IMR-90 (cell line): ENCODE results near the gene TP63. TPM values are rescaled to one million over a fixed set of nuclear protein-coding genes. Genes with fewer than 3 reads are reported as not detected.

Source experiments
- ATAC-seq: fragments of 200-7000 bp; cut with Tn5 transposase; 2 replicates; pipeline ENCODE4 v1.9.1; 2020; ENCODE audit warnings: low read depth, mild to moderate bottlenecking, moderate library complexity
- BruUV-seq: library from RNA; stranded (reverse); fragments of 400-500 nt; replicated peaks from 2 replicates; lab custom pipeline; 2021; lab: Mats Ljungman, UMichigan
- CTCF ChIA-PET: fragments of 300-600 bp; formaldehyde crosslinking; extraction: SDS; loops from one replicate; lab custom pipeline; 2021; ENCODE audit warnings: antibody characterized with exemption; lab: Yijun Ruan, JAX
- POLR2A ChIA-PET: fragments of 300-600 bp; sonication (Branson Sonifier 250); formaldehyde crosslinking; loops from one replicate; lab custom pipeline; 2022; ENCODE audit warnings: antibody characterized with exemption; ENCODE audit not compliant: unreplicated experiment; lab: Charles Lee
- DNase-seq: peaks from one replicate; pipeline ENCODE4 v3.0.0; 2013
- H2AFZ ChIP-seq: replicated peaks from 2 replicates; pipeline ENCODE3; 2013; ENCODE audit warnings: low read length, mild to moderate bottlenecking; ENCODE audit not compliant: poor library complexity
- H2AK5ac ChIP-seq: 2 replicates; pipeline ENCODE4 v1.6.1; 2013; ENCODE audit warnings: low read depth, low read length, inconsistent platforms
- H2AK9ac ChIP-seq: replicated peaks from 2 replicates; pipeline ENCODE3; 2013; ENCODE audit warnings: mild to moderate bottlenecking, low read depth, low read length, moderate library complexity; ENCODE audit not compliant: poor library complexity
- H2BK120ac ChIP-seq: 2 replicates; pipeline ENCODE4 v1.6.1; 2013; ENCODE audit warnings: low read depth, low read length, inconsistent platforms
- H2BK15ac ChIP-seq: 3 replicates; pipeline ENCODE4 v1.6.1; 2013; ENCODE audit warnings: low read depth, low read length, inconsistent platforms
- H2BK20ac ChIP-seq: 2 replicates; pipeline ENCODE4 v1.6.1; 2013; ENCODE audit warnings: low read depth, mild to moderate bottlenecking, inconsistent platforms, low read length, moderate library complexity
- H2BK5ac ChIP-seq: 2 replicates; pipeline ENCODE4 v1.6.1; 2013; ENCODE audit warnings: mild to moderate bottlenecking, low read depth, low read length, inconsistent platforms; ENCODE audit not compliant: poor library complexity, severe bottlenecking
- H3K14ac ChIP-seq: replicated peaks from 2 replicates; pipeline ENCODE4 v1.6.1; 2013; ENCODE audit warnings: low read depth, low read length, inconsistent platforms
- H3K18ac ChIP-seq: 2 replicates; pipeline ENCODE4 v1.6.1; 2013; ENCODE audit warnings: low read depth, low read length, control low read depth
- H3K23ac ChIP-seq: 2 replicates; pipeline ENCODE4 v1.6.1; 2013; ENCODE audit warnings: low read depth, low read length, inconsistent platforms
- H3K27ac ChIP-seq: 2 replicates; pipeline ENCODE4 v1.5.1; 2013; ENCODE audit warnings: mild to moderate bottlenecking, control low read depth, low read length; ENCODE audit not compliant: insufficient read depth
- H3K27me3 ChIP-seq: 2 replicates; pipeline ENCODE4 v1.6.1; 2013; ENCODE audit warnings: low read length; ENCODE audit not compliant: control insufficient read depth, insufficient read depth
- H3K36me3 ChIP-seq: 2 replicates; pipeline ENCODE4 v1.6.1; 2013; ENCODE audit warnings: low read length, mixed read lengths; ENCODE audit not compliant: control insufficient read depth, insufficient read depth
- H3K4ac ChIP-seq: 2 replicates; pipeline ENCODE4 v1.6.1; 2013; ENCODE audit warnings: low read depth, low read length, inconsistent platforms
- H3K4me1 ChIP-seq: 2 replicates; pipeline ENCODE4 v1.6.1; 2013; ENCODE audit warnings: low read length, mixed read lengths; ENCODE audit not compliant: control insufficient read depth, insufficient read depth
- H3K4me2 ChIP-seq: 2 replicates; pipeline ENCODE4 v1.6.1; 2013; ENCODE audit warnings: low read depth, mild to moderate bottlenecking, control low read depth, low read length, moderate library complexity
- H3K4me3 ChIP-seq: 2 replicates; pipeline ENCODE4 v1.5.1; 2013; ENCODE audit warnings: low read depth, mild to moderate bottlenecking, control low read depth, low read length, moderate library complexity; ENCODE audit not compliant: insufficient read depth
- H3K56ac ChIP-seq: 2 replicates; pipeline ENCODE4 v1.6.1; 2013; ENCODE audit warnings: low read length, inconsistent platforms; ENCODE audit not compliant: insufficient read depth; ENCODE audit errors: extremely low read depth
- H3K79me1 ChIP-seq, 2 experiments: 2 replicates each; pipeline ENCODE4 v1.6.1; 2013; ENCODE audit warnings: low read length in 2 of 2, inconsistent platforms in 1 of 2, low read depth in 1 of 2
- H3K9ac ChIP-seq: 2 replicates; pipeline ENCODE4 v1.6.1; 2013; ENCODE audit warnings: low read depth, low read length, control low read depth
- H3K9me1 ChIP-seq: 2 replicates; pipeline ENCODE4 v1.6.1; 2013; ENCODE audit warnings: low read length, inconsistent platforms; ENCODE audit not compliant: insufficient read depth
- H3K9me3 ChIP-seq: 2 replicates; pipeline ENCODE4 v1.6.1; 2013; ENCODE audit warnings: low read length; ENCODE audit not compliant: control insufficient read depth, insufficient read depth
- H4K20me1 ChIP-seq: 2 replicates; pipeline ENCODE4 v1.6.1; 2013; ENCODE audit warnings: low read length, inconsistent platforms; ENCODE audit not compliant: insufficient read depth
- H4K5ac ChIP-seq: 2 replicates; pipeline ENCODE4 v1.6.1; 2013; ENCODE audit warnings: mild to moderate bottlenecking, low read depth, low read length, control low read depth
- H4K8ac ChIP-seq, 2 experiments: 2 replicates each; pipeline ENCODE4 v1.6.1; 2013; ENCODE audit warnings: low read depth in 2 of 2, low read length in 2 of 2, control low read depth in 1 of 2, inconsistent platforms in 1 of 2
- H4K91ac ChIP-seq: 2 replicates; pipeline ENCODE4 v1.6.1; 2013; ENCODE audit warnings: low read depth, low read length, inconsistent platforms; ENCODE audit not compliant: insufficient read depth
- CEBPB ChIP-seq: IDR thresholded peaks from 2 replicates; pipeline ENCODE4 v1.6.1; 2012; ENCODE audit warnings: low read depth, low read length, improper control_type of control experiment
- MAZ ChIP-seq: IDR thresholded peaks from 2 replicates; pipeline ENCODE4 v1.6.1; 2012; ENCODE audit warnings: low read depth, mild to moderate bottlenecking, low read length, improper control_type of control experiment, moderate library complexity, borderline replicate concordance
- RCOR1 ChIP-seq: IDR thresholded peaks from 2 replicates; pipeline ENCODE4 v1.6.1; 2012; ENCODE audit warnings: mild to moderate bottlenecking, low read length, improper control_type of control experiment; ENCODE audit not compliant: insufficient replicate concordance
- RFX5 ChIP-seq: IDR thresholded peaks from 2 replicates; pipeline ENCODE4 v1.8.0; 2012; ENCODE audit warnings: low read depth, mild to moderate bottlenecking, low read length, moderate library complexity
- WGBS, 2 experiments: methylation state at CpG; one replicate each; pipeline versions ENCODE4 v1.1.5 to v1.1.7; 2013; ENCODE audit warnings: missing lambda C conversion rate in 2 of 2; ENCODE audit not compliant: insufficient read length in 1 of 2; ENCODE audit errors: extremely low coverage in 2 of 2; 5-methylcytosine and 5-hydroxymethylcytosine counted together
- dilution Hi-C: fragments of 300-500 bp; cut with HindIII; formaldehyde crosslinking; loops from one replicate; pipeline ENCODE4 v1.14.3; 2018; ENCODE audit warnings: low sequenced_read_pairs; ENCODE audit not compliant: unreplicated experiment
- in situ Hi-C: fragments of 300-500 bp; cut with MboI; formaldehyde crosslinking; loops from 3 replicates; pipeline ENCODE4 v1.14.3; 2019; ENCODE audit warnings: low sequenced_read_pairs, inconsistent platforms, mixed read lengths
- intact Hi-C: fragments of 100-400 bp; cut with micrococcal nuclease; formaldehyde crosslinking; loops from 2 replicates; pipeline ENCODE4 v1.10.0; 2022
- polyA plus RNA-seq, 3 experiments: library from polyadenylated mRNA; depleted of rRNA; stranded (reverse); fragments of >200 nt; gene quantifications; 2 replicates each; pipeline ENCODE4 v1.2.3, GENCODE V29; 2012; ENCODE audit warnings: low replicate concordance in 1 of 3
- total RNA-seq: library from RNA; depleted of rRNA; stranded (reverse); fragments of >200 nt; gene quantifications from 2 replicates; pipeline ENCODE4 v1.2.3, GENCODE V29; 2012

The TP63 gene
- total and polyA plus RNA-seq, 2 of the 4 experiments (the other 2 are of a cell fraction): not detected

DNA sequence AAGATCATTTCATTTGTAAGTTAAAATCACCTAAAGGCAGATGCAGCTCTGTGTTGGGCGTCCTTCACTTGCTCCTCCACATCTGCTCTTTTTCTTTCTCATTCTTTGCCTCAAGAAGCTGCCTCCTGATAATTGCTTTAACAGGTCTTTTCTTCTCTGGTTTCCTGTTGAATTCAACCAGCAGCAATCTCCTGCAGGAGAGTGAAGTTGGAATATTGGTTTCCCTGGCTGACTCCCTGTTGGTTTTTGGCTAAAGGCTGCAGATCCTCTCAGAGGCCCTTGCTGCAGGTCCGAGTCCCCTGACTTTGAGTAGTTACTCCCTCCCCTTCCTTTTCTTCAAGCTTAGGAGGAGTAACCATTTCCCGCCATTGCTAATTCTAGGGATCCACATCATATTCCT lies 4.2 kb downstream of the TP63 start:
- Histone ChIP-seq H2AK5ac (no peak overlapping the region), H4K5ac (no peak overlapping the region), H3K23ac (no peak overlapping the region), H3K14ac (no peak overlapping the region), H3K79me1 (no peaks in the 10 kb centered on the region), H3K4me1 (no peaks in the 10 kb centered on the region), H2AK9ac (no peak overlapping the region), H3K27ac (no peak overlapping the region), H3K4me3 (no peak overlapping the region), H4K20me1 (no peaks in the 10 kb centered on the region), H2BK5ac (no peak overlapping the region), H3K56ac (no peak overlapping the region), H3K9me3 (no peaks in the 10 kb centered on the region), H2BK20ac (no peak overlapping the region), H2BK120ac (no peak overlapping the region), H3K18ac (no peak overlapping the region), H3K4me2 (no peak overlapping the region), H3K9ac (no peak overlapping the region), H2BK15ac (no peak overlapping the region), H2AFZ (no peak overlapping the region), H3K4ac (no peak overlapping the region), H3K36me3 (no peaks in the 10 kb centered on the region), H3K27me3 (no peaks in the 10 kb centered on the region; the same call in 1 of the 2 replicates), H3K9me1 (no peaks in the 10 kb centered on the region), H4K91ac (no peak overlapping the region), H4K8ac (no peak overlapping the region)
- intact Hi-C loops (no loop called here), in situ Hi-C loops (no loop called here), dilution Hi-C loops (no loop called here)
- ChIA-PET CTCF (interaction anchor here (0.7 kb wide), 1 partner anchor 382 kb away, joined by 3 read pairs; no protein-coding TSS in a partner anchor), POLR2A (no interaction called here)
- BruUV-seq: no TSS peak
- WGBS, 2 experiments: no CpG with 5 or more reads among the region's 3 CpGs
- DNase-seq (no peak), ATAC-seq (no peak)
- TF ChIP-seq CEBPB (no peak), RCOR1 (no peak), MAZ (no peak), RFX5 (no peak)
